Large intestine (tissue), 3 donors: ENCODE results near the gene QKI. TPM values are rescaled to one million over a fixed set of nuclear protein-coding genes. Genes with fewer than 3 reads are reported as not detected.

Experiments used
- DNase-seq, 2 donors: peaks; one replicate each; pipeline versions ENCODE4 v3.0.0 to v3.0.0-alpha.2; 2013
- H3K27ac ChIP-seq: one replicate; pipeline ENCODE4 v1.5.1; 2013; ENCODE audit warnings: low read length
- H3K27me3 ChIP-seq: 2 replicates; pipeline ENCODE4 v1.6.1; 2013; ENCODE audit warnings: low read length; ENCODE audit not compliant: control insufficient read depth, insufficient read depth
- H3K36me3 ChIP-seq: 2 replicates; pipeline ENCODE4 v1.6.1; 2013; ENCODE audit warnings: low read length; ENCODE audit not compliant: control insufficient read depth, insufficient read depth
- H3K4me1 ChIP-seq: one replicate; pipeline ENCODE4 v1.6.1; 2013; ENCODE audit warnings: low read length; ENCODE audit not compliant: control insufficient read depth, insufficient read depth
- H3K4me3 ChIP-seq: one replicate; pipeline ENCODE4 v1.5.1; 2013; ENCODE audit warnings: low read length
- H3K9me3 ChIP-seq: one replicate; pipeline ENCODE4 v1.6.1; 2013; ENCODE audit warnings: mild to moderate bottlenecking, low read depth, low read length, moderate library complexity; ENCODE audit not compliant: control insufficient read depth
- WGBS: methylation state at CpG from one replicate; pipeline ENCODE4 v1.1.5; 2013; ENCODE audit warnings: low lambda C conversion rate; ENCODE audit not compliant: insufficient coverage; 5-methylcytosine and 5-hydroxymethylcytosine counted together
- polyA plus RNA-seq: library from polyadenylated mRNA; unstranded; fragments of 120-200 nt; gene quantifications from one replicate; pipeline ENCODE4 v1.2.1, GENCODE V29; 2013

QKI gene
- polyA plus RNA-seq, 1 donor: 30.2 TPM

- H3K4me3 ChIP-seq: no peak overlapping the region
- no peaks in the 10 kb centered on the region for H3K9me3 ChIP-seq
- no peak for DNase-seq
- WGBS: 100% methylated on average over 2 of the region's 3 CpGs
- no peak overlapping the region for H3K27ac ChIP-seq
- no peaks in the 10 kb centered on the region for H3K27me3 ChIP-seq
- H3K4me1 ChIP-seq: no peaks in the 10 kb centered on the region
- H3K36me3 ChIP-seq: no peaks in the 10 kb centered on the region
These were observed 112.8 kb downstream of the QKI start for GRCh38 chr6:163527291-163527690.

- Histone ChIP-seq H3K4me1 (no peaks in the 10 kb centered on the region), H3K27ac (no peak overlapping the region), H3K27me3 (no peaks in the 10 kb centered on the region), H3K36me3 (no peaks in the 10 kb centered on the region), H3K9me3 (no peaks in the 10 kb centered on the region), H3K4me3 (no peak overlapping the region)
- DNase-seq: no peak
- whole genome bisulfite sequencing: no CpG with 5 or more reads among the region's 3 CpGs
These were observed 115.1 kb downstream of the QKI start for GRCh38 chr6:163529605-163530004.

GRCh38 chr6:163530406-163530805 is 115.9 kb downstream of the QKI start:
- no CpG with 5 or more reads among the region's 3 CpGs for WGBS
- H3K27ac ChIP-seq: no peak overlapping the region

GRCh38 chr6:163531122-163531521 is 116.6 kb downstream of the QKI start:
- no peak for DNase-seq
- no peaks in the 10 kb centered on the region for H3K36me3 ChIP-seq
- H3K27me3 ChIP-seq: no peaks in the 10 kb centered on the region
- H3K4me1 ChIP-seq: no peaks in the 10 kb centered on the region
- no peak overlapping the region for H3K27ac ChIP-seq
- H3K4me3 ChIP-seq: no peak overlapping the region
- WGBS: no CpG with 5 or more reads among the region's 2 CpGs
- no peaks in the 10 kb centered on the region for H3K9me3 ChIP-seq

More at GRCh38 chr6:163530406-163530805, 115.9 kb downstream of the QKI start:
- H3K36me3 ChIP-seq: no peaks in the 10 kb centered on the region
- no peak overlapping the region for H3K4me3 ChIP-seq
- no peaks in the 10 kb centered on the region for H3K4me1 ChIP-seq
- no peak for DNase-seq
- no peaks in the 10 kb centered on the region for H3K27me3 ChIP-seq
- no peaks in the 10 kb centered on the region for H3K9me3 ChIP-seq

GRCh38 chr6:163532526-163533078 is 118.1 kb downstream of the QKI start:
- H3K36me3 ChIP-seq: no peaks in the 10 kb centered on the region
- DNase-seq: no peak
- H3K27ac ChIP-seq: no peak overlapping the region
- no peaks in the 10 kb centered on the region for H3K9me3 ChIP-seq
- no peak overlapping the region for H3K4me3 ChIP-seq
- no peaks in the 10 kb centered on the region for H3K4me1 ChIP-seq
- H3K27me3 ChIP-seq: no peaks in the 10 kb centered on the region
- no CpG with 5 or more reads among the region's 5 CpGs for WGBS

- H3K27ac ChIP-seq: no peak overlapping the region
These were observed 118.9 kb downstream of the QKI start for GRCh38 chr6:163533443-163533842.

GRCh38 chr6:163536770-163537169 is 122.3 kb downstream of the QKI start:
- no CpG with 5 or more reads among the region's 3 CpGs for WGBS
- Histone ChIP-seq H3K4me3 (no peak overlapping the region), H3K27ac (no peak overlapping the region), H3K4me1 (no peaks in the 10 kb centered on the region), H3K9me3 (no peaks in the 10 kb centered on the region), H3K36me3 (no peaks in the 10 kb centered on the region), H3K27me3 (no peaks in the 10 kb centered on the region)
- no peak for DNase-seq

More at GRCh38 chr6:163533443-163533842, 118.9 kb downstream of the QKI start:
- no CpG with 5 or more reads among the region's 2 CpGs for WGBS
- H3K27me3 ChIP-seq: no peaks in the 10 kb centered on the region
- no peaks in the 10 kb centered on the region for H3K9me3 ChIP-seq
- no peak overlapping the region for H3K4me3 ChIP-seq
- no peak for DNase-seq
- no peaks in the 10 kb centered on the region for H3K4me1 ChIP-seq
- no peaks in the 10 kb centered on the region for H3K36me3 ChIP-seq

- DNase-seq: no peak
- Histone ChIP-seq H3K9me3 (no peaks in the 10 kb centered on the region), H3K27ac (no peak overlapping the region), H3K36me3 (no peaks in the 10 kb centered on the region), H3K4me3 (no peak overlapping the region), H3K4me1 (no peaks in the 10 kb centered on the region), H3K27me3 (no peaks in the 10 kb centered on the region)
- WGBS: 80% methylated on average over 5 of the region's 5 CpGs
These were observed 123.8 kb downstream of the QKI start for GRCh38 chr6:163538331-163538730.

- WGBS: 46% methylated on average over 2 of the region's 5 CpGs
- no peaks in the 10 kb centered on the region for H3K4me1 ChIP-seq
- no peak overlapping the region for H3K27ac ChIP-seq
- no peaks in the 10 kb centered on the region for H3K36me3 ChIP-seq
- H3K4me3 ChIP-seq: no peak overlapping the region
- DNase-seq: no peak
- no peaks in the 10 kb centered on the region for H3K9me3 ChIP-seq
- H3K27me3 ChIP-seq: no peaks in the 10 kb centered on the region
These were observed 124.7 kb downstream of the QKI start for GRCh38 chr6:163539101-163539762.

GRCh38 chr6:163543321-163543720 is 128.8 kb downstream of the QKI start:
- H3K4me3 ChIP-seq: no peak overlapping the region
- WGBS: no CpG with 5 or more reads among the region's 2 CpGs
- H3K9me3 ChIP-seq: no peaks in the 10 kb centered on the region
- H3K36me3 ChIP-seq: no peaks in the 10 kb centered on the region
- DNase-seq: no peak
- no peak overlapping the region for H3K27ac ChIP-seq
- no peaks in the 10 kb centered on the region for H3K27me3 ChIP-seq
- no peaks in the 10 kb centered on the region for H3K4me1 ChIP-seq

GRCh38 chr6:163545370-163545769 is 130.9 kb downstream of the QKI start:
- WGBS: 92% methylated on average over 2 of the region's 5 CpGs
- Histone ChIP-seq H3K36me3 (no peaks in the 10 kb centered on the region), H3K9me3 (no peaks in the 10 kb centered on the region), H3K4me3 (no peak overlapping the region), H3K27me3 (no peaks in the 10 kb centered on the region), H3K4me1 (no peaks in the 10 kb centered on the region), H3K27ac (no peak overlapping the region)
- DNase-seq: no peak
